Esophagus muscularis mucosa (tissue), 4 donors: ENCODE measurements around the gene LRRC4C. TPM values are rescaled to one million over a fixed set of nuclear protein-coding genes. Genes with fewer than 3 reads are reported as not detected.

Source experiments
- DNase-seq: peaks from one replicate; pipeline ENCODE4 v3.0.0-alpha.2; 2017; ENCODE audit errors: extremely low spot score
- H3K27ac ChIP-seq, 4 donors: fragments of 200-600 bp; sonication (generic); replicated peaks in 1 of 4; 1 replicate in 3 of 4; 2 replicates in 1 of 4; pipeline ENCODE4 v1.5.1; 2016 to 2019; ENCODE audit warnings: mild to moderate bottlenecking in 1 of 4
- H3K27me3 ChIP-seq, 4 donors: fragments of 200-600 bp; sonication (generic); one replicate each; pipeline versions ENCODE4 v1.5.1 to v1.6.0; 2016 to 2019
- H3K36me3 ChIP-seq, 4 donors: fragments of 200-600 bp; sonication (generic); one replicate each; pipeline ENCODE4 v1.5.1; 2016 to 2019
- H3K4me1 ChIP-seq, 4 donors: fragments of 200-600 bp; sonication (generic); one replicate each; pipeline ENCODE4 v1.5.1; 2016 to 2019
- H3K4me3 ChIP-seq, 4 donors: fragments of 200-600 bp; sonication (generic); 1 replicate in 2 of 4; 2 replicates in 2 of 4; pipeline ENCODE4 v1.5.1; 2016 to 2019; ENCODE audit warnings: mild to moderate bottlenecking in 4 of 4, moderate library complexity in 1 of 4
- H3K9me3 ChIP-seq, 4 donors: fragments of 200-600 bp; sonication (generic); 1 replicate in 3 of 4; 2 replicates in 1 of 4; pipeline ENCODE4 v1.5.1; 2016 to 2019
- EP300 ChIP-seq: sonication (generic); formaldehyde crosslinking; IDR thresholded peaks from one replicate; pipeline ENCODE4 v1.6.1; 2017; ENCODE audit warnings: antibody characterized with exemption
- POLR2A ChIP-seq: fragments of 450-650 bp; IDR thresholded peaks from one replicate; pipeline ENCODE4 v1.6.1; 2017; ENCODE audit warnings: antibody characterized with exemption, moderate library complexity, mild to moderate bottlenecking, low read depth
- POLR2AphosphoS5 ChIP-seq, 2 donors: sonication (generic); formaldehyde crosslinking; IDR thresholded peaks; one replicate each; pipeline ENCODE4 v1.6.1; 2017; ENCODE audit warnings: antibody characterized with exemption in 2 of 2
- WGBS: methylation state at CpG from one replicate; pipeline ENCODE4 v1.1.5; 2018; 5-methylcytosine and 5-hydroxymethylcytosine counted together
- intact Hi-C: fragments of 100-400 bp; cut with DNase I; formaldehyde crosslinking; loops from one replicate; pipeline ENCODE4 v1.15.1; 2023
- total RNA-seq, 4 donors: library from RNA; depleted of rRNA; stranded (reverse); fragments of >200 nt; gene quantifications; one replicate each; pipeline versions ENCODE4 v1.1.0 to v1.2.1, GENCODE V29; 2016
- TF ChIP-seq, protein P1 (sequence below), 3 experiments: fragments of 200-600 bp in 2 of 3; fragments of 450-650 bp in 1 of 3; sonication (generic) in 2 of 3; IDR thresholded peaks; one replicate each; pipeline ENCODE4 v1.5.1; 2017 to 2019; ENCODE audit warnings: antibody characterized with exemption in 3 of 3, mild to moderate bottlenecking in 2 of 3, moderate library complexity in 1 of 3

LRRC4C gene
- total RNA-seq, 4 donors from 2014 or later: 1.2 to 4.0 (median 2.2) TPM

DNA sequence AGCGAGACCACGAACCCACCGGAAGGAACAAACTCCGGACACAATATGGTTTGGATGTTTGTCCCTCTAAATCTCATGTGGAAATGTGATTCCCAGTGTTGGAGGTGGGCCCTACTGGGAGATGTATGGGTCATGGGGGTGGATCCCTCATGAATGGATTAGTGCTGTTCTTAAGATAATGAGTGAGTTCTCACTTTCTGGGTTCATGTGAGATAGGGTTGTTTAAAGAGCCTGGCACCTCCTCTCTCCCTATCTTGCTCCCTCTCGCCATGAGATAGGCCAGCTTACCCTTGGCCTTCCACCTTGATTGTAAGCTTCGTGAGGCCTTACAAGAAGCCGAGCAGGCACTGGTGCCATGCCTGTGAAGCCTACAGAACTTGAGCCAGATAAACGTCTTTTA, 184.6 kb downstream of the LRRC4C start:
- WGBS: 90% methylated on average over 8 of the region's 8 CpGs

DNA sequence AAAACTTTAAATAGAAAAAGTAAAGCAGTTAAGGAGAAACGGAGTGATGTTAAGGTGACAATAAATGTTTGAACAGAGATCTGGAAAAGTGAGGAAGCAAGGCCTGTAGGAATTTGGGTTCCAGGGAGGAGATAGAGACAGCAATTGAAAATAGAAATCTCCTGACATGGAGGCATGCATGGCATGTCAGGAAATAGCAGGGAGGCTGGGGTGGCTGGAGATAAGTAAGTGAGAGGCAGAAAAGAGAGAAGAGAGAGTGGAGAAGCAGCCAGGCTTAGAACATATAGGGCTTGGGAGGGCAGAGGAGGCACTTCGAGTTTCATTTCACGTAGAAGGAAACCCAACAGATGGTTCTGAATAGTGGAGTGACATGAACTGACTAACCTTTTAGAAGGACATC, 185.5 kb downstream of the LRRC4C start:
- no peaks in the 10 kb centered on the region for H3K27me3 ChIP-seq
- intact Hi-C loops: no loop called here
- 89% methylated on average over 3 of the region's 3 CpGs for WGBS
- no peak overlapping the region for H3K4me3 ChIP-seq
- no peaks in the 10 kb centered on the region for H3K36me3 ChIP-seq
- no peak for DNase-seq
- no peak for TF ChIP-seq POLR2A
- no peak for TF ChIP-seq EP300
- TF ChIP-seq POLR2AphosphoS5 (IDR thresholded peaks at IDR 0.05): no peak
- TF ChIP-seq, protein P1, sequence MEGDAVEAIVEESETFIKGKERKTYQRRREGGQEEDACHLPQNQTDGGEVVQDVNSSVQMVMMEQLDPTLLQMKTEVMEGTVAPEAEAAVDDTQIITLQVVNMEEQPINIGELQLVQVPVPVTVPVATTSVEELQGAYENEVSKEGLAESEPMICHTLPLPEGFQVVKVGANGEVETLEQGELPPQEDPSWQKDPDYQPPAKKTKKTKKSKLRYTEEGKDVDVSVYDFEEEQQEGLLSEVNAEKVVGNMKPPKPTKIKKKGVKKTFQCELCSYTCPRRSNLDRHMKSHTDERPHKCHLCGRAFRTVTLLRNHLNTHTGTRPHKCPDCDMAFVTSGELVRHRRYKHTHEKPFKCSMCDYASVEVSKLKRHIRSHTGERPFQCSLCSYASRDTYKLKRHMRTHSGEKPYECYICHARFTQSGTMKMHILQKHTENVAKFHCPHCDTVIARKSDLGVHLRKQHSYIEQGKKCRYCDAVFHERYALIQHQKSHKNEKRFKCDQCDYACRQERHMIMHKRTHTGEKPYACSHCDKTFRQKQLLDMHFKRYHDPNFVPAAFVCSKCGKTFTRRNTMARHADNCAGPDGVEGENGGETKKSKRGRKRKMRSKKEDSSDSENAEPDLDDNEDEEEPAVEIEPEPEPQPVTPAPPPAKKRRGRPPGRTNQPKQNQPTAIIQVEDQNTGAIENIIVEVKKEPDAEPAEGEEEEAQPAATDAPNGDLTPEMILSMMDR (IDR thresholded peaks at IDR 0.05): no peak
- H3K9me3 ChIP-seq: no peaks in the 10 kb centered on the region
- no peaks in the 10 kb centered on the region for H3K4me1 ChIP-seq
- H3K27ac ChIP-seq: no peak overlapping the region

More for the DNA sequence above, 184.6 kb downstream of the LRRC4C start:
- no peak for DNase-seq
- no peaks in the 10 kb centered on the region for H3K9me3 ChIP-seq
- TF ChIP-seq POLR2A: no peak
- H3K36me3 ChIP-seq: no peaks in the 10 kb centered on the region
- no peaks in the 10 kb centered on the region for H3K4me1 ChIP-seq
- no peak overlapping the region for H3K27ac ChIP-seq
- H3K27me3 ChIP-seq: no peaks in the 10 kb centered on the region
- intact Hi-C loops: no loop called here
- no peak overlapping the region for H3K4me3 ChIP-seq

DNA sequence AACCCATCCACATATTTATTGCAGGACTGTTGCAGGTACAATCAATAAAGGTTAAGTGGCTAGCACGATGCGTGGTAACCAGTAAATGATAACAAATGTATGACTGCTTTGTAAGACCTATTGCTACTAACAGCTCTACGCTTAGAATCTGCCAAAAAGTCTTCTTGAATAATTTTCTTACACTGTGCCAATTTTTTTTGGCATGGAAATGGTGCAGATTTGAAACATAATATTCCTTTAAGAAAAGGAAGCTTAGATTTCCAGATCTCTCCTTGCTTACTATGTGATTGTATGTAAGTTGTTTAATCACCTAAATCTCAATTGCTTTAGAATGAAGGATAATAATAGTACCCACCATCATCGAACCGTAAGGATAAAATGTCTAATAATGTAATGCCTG, 192.0 kb downstream of the LRRC4C start:
- intact Hi-C loops: no loop called here
- Histone ChIP-seq H3K36me3 (no peaks in the 10 kb centered on the region), H3K27me3 (no peaks in the 10 kb centered on the region), H3K9me3 (no peaks in the 10 kb centered on the region), H3K27ac (no peak overlapping the region), H3K4me1 (no peaks in the 10 kb centered on the region), H3K4me3 (no peak overlapping the region)
- 49% methylated on average over 5 of the region's 5 CpGs for WGBS
- TF ChIP-seq EP300 (no peak), POLR2AphosphoS5 (IDR thresholded peaks at IDR 0.05) (no peak), POLR2A (no peak)
- TF ChIP-seq, protein P1 (IDR thresholded peaks at IDR 0.05): no peak
- no peak for DNase-seq

DNA sequence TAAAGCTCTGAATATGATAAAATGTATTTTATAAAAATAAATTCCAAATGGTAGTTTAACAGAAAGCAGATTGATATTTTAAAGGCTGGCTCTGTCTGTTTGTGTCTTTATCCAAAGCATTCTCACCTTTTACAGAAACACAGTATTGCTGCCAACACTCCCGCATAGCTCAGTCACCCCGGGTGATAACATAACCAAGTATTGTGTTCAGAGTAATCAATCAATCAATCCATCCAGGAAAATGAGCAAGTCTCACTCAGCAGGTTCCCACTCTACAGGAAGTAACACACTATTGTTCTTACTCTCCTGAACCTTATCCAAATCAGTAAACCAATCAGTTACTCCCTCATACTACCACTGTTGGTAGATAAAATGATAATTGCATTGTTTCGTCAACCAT, 203.4 kb downstream of the LRRC4C start:
- WGBS: 63% methylated on average over 3 of the region's 3 CpGs
- Histone ChIP-seq H3K36me3 (no peaks in the 10 kb centered on the region), H3K9me3 (no peaks in the 10 kb centered on the region), H3K4me3 (no peak overlapping the region), H3K27me3 (no peaks in the 10 kb centered on the region), H3K27ac (no peak overlapping the region), H3K4me1 (no peaks in the 10 kb centered on the region)
- intact Hi-C loops: no loop called here
- DNase-seq: no peak
- TF ChIP-seq, protein P1 (IDR thresholded peaks at IDR 0.05): no peak
- TF ChIP-seq EP300 (no peak), POLR2AphosphoS5 (IDR thresholded peaks at IDR 0.05) (no peak), POLR2A (no peak)

DNA sequence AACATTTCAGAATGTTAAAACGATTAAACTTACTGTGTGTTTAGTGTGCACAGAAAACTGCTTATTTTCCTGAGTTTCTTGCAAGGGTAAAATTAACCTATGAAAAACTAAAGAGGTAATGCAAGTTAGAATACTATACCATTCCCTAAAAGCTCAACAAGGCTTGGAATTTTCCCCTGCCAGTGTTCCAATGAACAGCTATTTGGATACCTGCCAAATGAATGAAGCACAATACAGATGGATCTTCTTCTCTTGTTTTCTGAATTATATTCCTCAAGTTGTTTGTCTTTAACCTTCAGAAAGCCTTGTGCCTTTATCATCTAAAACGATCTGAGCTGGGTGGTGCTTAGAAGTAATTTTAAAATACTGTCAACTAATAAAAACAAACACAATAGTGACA, 204.5 kb downstream of the LRRC4C start:
- WGBS: 46% methylated on average over 2 of the region's 2 CpGs
- Histone ChIP-seq H3K27me3 (no peaks in the 10 kb centered on the region), H3K4me1 (no peaks in the 10 kb centered on the region), H3K27ac (no peak overlapping the region), H3K9me3 (no peaks in the 10 kb centered on the region), H3K4me3 (no peak overlapping the region), H3K36me3 (no peaks in the 10 kb centered on the region)
- no peak for TF ChIP-seq EP300
- TF ChIP-seq, protein P1 (IDR thresholded peaks at IDR 0.05): no peak
- DNase-seq: no peak
- intact Hi-C loops: no loop called here
